ENCODE measurements around the gene ZMAT2. TPM values are rescaled to one million over a fixed set of nuclear protein-coding genes. Genes with fewer than 3 reads are reported as not detected.

ZMAT2 gene
- total and polyA plus RNA-seq, 10 of the 15 experiments (the other 5 are each of a cell fraction or from before 2014, with no cell fraction given) = 28.1 to 102 (median 42.9) TPM

DNA sequence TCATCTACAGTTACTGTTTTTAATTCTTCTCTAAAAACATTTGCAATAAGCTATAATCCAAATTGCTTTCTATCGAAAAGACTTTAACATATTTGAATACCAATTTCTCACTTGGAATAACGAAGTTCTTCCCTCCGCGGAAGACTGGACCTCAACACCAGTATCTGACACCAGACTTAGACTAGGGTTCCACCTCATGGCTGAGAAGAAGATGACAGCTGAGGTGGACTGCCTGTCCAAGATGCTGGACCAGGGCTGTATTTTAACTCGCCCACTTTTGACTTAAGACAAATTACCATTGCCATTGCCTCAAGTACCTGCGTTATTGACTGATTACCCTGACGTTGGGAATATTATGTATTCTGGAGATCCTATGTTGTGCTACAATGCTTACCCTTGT, 34.1 kb downstream of the ZMAT2 start:
- Histone ChIP-seq H3K9ac (ENCODE audit: control insufficient read depth, insufficient read depth, low read length) (no peak overlapping the region), H3K79me2 (ENCODE audit: control insufficient read depth, insufficient read depth, low read length) (no peaks in the 10 kb centered on the region), H3K4me2 (ENCODE audit: control insufficient read depth, insufficient read depth) (no peak overlapping the region), H4K20me1 (ENCODE audit: control insufficient read depth, insufficient read depth) (no peaks in the 10 kb centered on the region), H3K36me3 (ENCODE audit: control insufficient read depth in 2 of 2, insufficient read depth in 2 of 2, low read length in 1 of 2) (no peaks in the 10 kb centered on the region), H3K27ac (ENCODE audit: control insufficient read depth, insufficient read depth) (no peak overlapping the region), H3K4me3 (no peak overlapping the region), H3K9me3 (replicated peaks; ENCODE audit: control insufficient read depth, insufficient read depth, low read length) (no peaks in the 10 kb centered on the region; the same call in 2 of the 3 replicates), H3K4me1 (ENCODE audit: control insufficient read depth, insufficient read depth, low read length) (no peaks in the 10 kb centered on the region), H3K27me3 (replicated peaks in 1 of 2; ENCODE audit: control insufficient read depth in 2 of 2, insufficient read depth in 2 of 2, low read length in 1 of 2) (no peaks in the 10 kb centered on the region), H2AFZ (ENCODE audit: control insufficient read depth, low read depth, low read length) (no peak overlapping the region)
- ChIA-PET RAD21 (ENCODE audit: unreplicated experiment) (no interaction called here), CTCF (no interaction called here), POLR2A (no interaction called here), SMC1A (ENCODE audit: uncharacterized antibody, unreplicated experiment) (no interaction called here)
- FAIRE-seq (no peak), ATAC-seq (no peak), DNase-seq (ENCODE audit: low read depth, low spot score) (no peak)
- in situ Hi-C loops (cut with MboI) (no loop called here), intact Hi-C loops (cut with micrococcal nuclease; ENCODE audit: unreplicated experiment) (no loop called here)
- TF ChIP-seq, protein P1, sequence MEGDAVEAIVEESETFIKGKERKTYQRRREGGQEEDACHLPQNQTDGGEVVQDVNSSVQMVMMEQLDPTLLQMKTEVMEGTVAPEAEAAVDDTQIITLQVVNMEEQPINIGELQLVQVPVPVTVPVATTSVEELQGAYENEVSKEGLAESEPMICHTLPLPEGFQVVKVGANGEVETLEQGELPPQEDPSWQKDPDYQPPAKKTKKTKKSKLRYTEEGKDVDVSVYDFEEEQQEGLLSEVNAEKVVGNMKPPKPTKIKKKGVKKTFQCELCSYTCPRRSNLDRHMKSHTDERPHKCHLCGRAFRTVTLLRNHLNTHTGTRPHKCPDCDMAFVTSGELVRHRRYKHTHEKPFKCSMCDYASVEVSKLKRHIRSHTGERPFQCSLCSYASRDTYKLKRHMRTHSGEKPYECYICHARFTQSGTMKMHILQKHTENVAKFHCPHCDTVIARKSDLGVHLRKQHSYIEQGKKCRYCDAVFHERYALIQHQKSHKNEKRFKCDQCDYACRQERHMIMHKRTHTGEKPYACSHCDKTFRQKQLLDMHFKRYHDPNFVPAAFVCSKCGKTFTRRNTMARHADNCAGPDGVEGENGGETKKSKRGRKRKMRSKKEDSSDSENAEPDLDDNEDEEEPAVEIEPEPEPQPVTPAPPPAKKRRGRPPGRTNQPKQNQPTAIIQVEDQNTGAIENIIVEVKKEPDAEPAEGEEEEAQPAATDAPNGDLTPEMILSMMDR (IDR thresholded peaks at IDR 0.05 in 2 of 3, conservative IDR thresholded peaks at IDR 0.05 in 1 of 3; ENCODE audit: control insufficient read depth in 2 of 3, extremely low read depth in 1 of 3, insufficient read depth in 1 of 3, low read depth in 3 of 3, low read length in 3 of 3) = peak in 1 of 3 experiments; percentile 4; a peak in 1 of 6 replicates
- TF ChIP-seq NR2C1 (IDR thresholded peaks at IDR 0.05) = no peak
- no peak for TF ChIP-seq KDM1A (IDR thresholded peaks at IDR 0.05; ENCODE audit: borderline replicate concordance)
- WGBS (ENCODE audit: insufficient coverage, insufficient replicate concordance, low lambda C conversion rate, missing lambda C conversion rate) = 67% methylated on average over 7 of the region's 7 CpGs
- no TSS peak for BruUV-seq (replicated peaks)

DNA sequence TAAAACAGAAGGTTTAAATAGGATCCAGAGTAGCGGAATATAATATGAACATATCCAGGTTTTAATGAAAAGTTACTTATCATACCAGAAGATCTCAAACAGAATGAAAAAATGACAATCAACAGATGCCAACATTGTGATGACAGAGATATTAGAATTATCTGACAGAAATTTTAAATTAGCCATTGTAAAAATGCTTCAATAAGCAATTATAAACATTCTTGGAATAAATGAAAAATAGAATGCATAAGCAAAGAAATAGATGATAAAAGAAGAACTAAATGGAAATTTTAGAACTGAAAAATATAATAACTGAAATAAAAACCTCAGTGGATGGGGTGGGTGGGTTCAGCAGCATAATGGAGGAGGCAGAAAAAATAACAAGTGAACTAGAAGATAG, 37.2 kb downstream of the ZMAT2 start:
- Histone ChIP-seq H4K20me1 (ENCODE audit: control insufficient read depth, insufficient read depth) (no peaks in the 10 kb centered on the region), H3K4me1 (ENCODE audit: control insufficient read depth, insufficient read depth, low read length) (no peaks in the 10 kb centered on the region), H3K27ac (ENCODE audit: control insufficient read depth, insufficient read depth) (no peak overlapping the region), H3K9ac (ENCODE audit: control insufficient read depth, insufficient read depth, low read length) (no peak overlapping the region), H3K36me3 (ENCODE audit: control insufficient read depth in 2 of 2, insufficient read depth in 2 of 2, low read length in 1 of 2) (no peaks in the 10 kb centered on the region), H3K27me3 (replicated peaks in 1 of 2; ENCODE audit: control insufficient read depth in 2 of 2, insufficient read depth in 2 of 2, low read length in 1 of 2) (no peaks in the 10 kb centered on the region), H3K4me3 (no peak overlapping the region), H3K79me2 (ENCODE audit: control insufficient read depth, insufficient read depth, low read length) (no peaks in the 10 kb centered on the region), H3K4me2 (ENCODE audit: control insufficient read depth, insufficient read depth) (no peak overlapping the region), H3K9me3 (replicated peaks; ENCODE audit: control insufficient read depth, insufficient read depth, low read length) (no peaks in the 10 kb centered on the region; the same call in 2 of the 3 replicates), H2AFZ (ENCODE audit: control insufficient read depth, low read depth, low read length) (no peak overlapping the region)
- FAIRE-seq = no peak
- ChIA-PET SMC1A (ENCODE audit: uncharacterized antibody, unreplicated experiment) (no interaction called here), RAD21 (ENCODE audit: unreplicated experiment) (no interaction called here), CTCF (no interaction called here), POLR2A (no interaction called here)
- no peak for ATAC-seq
- no peak for DNase-seq (ENCODE audit: low read depth, low spot score)
- BruUV-seq (replicated peaks) = no TSS peak
- in situ Hi-C loops (cut with MboI) (no loop called here), intact Hi-C loops (cut with micrococcal nuclease; ENCODE audit: unreplicated experiment) (no loop called here)
- 0% methylated on average over 1 of the region's 1 CpG for whole genome bisulfite sequencing (ENCODE audit: insufficient coverage, insufficient replicate concordance, low lambda C conversion rate, missing lambda C conversion rate)
- TF ChIP-seq RAD51 (IDR thresholded peaks at IDR 0.05) = no peak
- no peak for TF ChIP-seq RELA (IDR thresholded peaks at IDR 0.05; ENCODE audit: borderline replicate concordance, partially characterized antibody)
- TF ChIP-seq CBX5 (IDR thresholded peaks at IDR 0.05; ENCODE audit: low read depth) = no peak
- no peak for TF ChIP-seq DPF2 (IDR thresholded peaks at IDR 0.05)
- TF ChIP-seq NFYB (IDR thresholded peaks at IDR 0.05; ENCODE audit: insufficient read depth, low read depth, low read length) = no peak
- TF ChIP-seq TCF12 (IDR thresholded peaks at IDR 0.05; ENCODE audit: low read depth, low read length) = no peak
- no peak for TF ChIP-seq TAF1 (IDR thresholded peaks at IDR 0.05; ENCODE audit: borderline replicate concordance, low read depth, low read length)
- TF ChIP-seq, protein P2, sequence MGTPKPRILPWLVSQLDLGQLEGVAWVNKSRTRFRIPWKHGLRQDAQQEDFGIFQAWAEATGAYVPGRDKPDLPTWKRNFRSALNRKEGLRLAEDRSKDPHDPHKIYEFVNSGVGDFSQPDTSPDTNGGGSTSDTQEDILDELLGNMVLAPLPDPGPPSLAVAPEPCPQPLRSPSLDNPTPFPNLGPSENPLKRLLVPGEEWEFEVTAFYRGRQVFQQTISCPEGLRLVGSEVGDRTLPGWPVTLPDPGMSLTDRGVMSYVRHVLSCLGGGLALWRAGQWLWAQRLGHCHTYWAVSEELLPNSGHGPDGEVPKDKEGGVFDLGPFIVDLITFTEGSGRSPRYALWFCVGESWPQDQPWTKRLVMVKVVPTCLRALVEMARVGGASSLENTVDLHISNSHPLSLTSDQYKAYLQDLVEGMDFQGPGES (IDR thresholded peaks at IDR 0.05) = no peak
- TF ChIP-seq ASH2L (IDR thresholded peaks at IDR 0.05; ENCODE audit: borderline replicate concordance, low read depth) = no peak
- TF ChIP-seq SPI1 (IDR thresholded peaks at IDR 0.05; ENCODE audit: borderline replicate concordance, insufficient read depth, low read depth, low read length) = no peak
- TF ChIP-seq, protein P3, sequence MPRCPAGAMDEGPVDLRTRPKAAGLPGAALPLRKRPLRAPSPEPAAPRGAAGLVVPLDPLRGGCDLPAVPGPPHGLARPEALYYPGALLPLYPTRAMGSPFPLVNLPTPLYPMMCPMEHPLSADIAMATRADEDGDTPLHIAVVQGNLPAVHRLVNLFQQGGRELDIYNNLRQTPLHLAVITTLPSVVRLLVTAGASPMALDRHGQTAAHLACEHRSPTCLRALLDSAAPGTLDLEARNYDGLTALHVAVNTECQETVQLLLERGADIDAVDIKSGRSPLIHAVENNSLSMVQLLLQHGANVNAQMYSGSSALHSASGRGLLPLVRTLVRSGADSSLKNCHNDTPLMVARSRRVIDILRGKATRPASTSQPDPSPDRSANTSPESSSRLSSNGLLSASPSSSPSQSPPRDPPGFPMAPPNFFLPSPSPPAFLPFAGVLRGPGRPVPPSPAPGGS (IDR thresholded peaks at IDR 0.05; ENCODE audit: borderline replicate concordance, insufficient read depth, low read depth, low read length, poor library complexity, severe bottlenecking) = no peak
